GM23248 (cell line): ENCODE results near the gene DAB1.

Experiments
- EZH2 ChIP-seq: fragments of 200-600 bp; sonication (generic); IDR thresholded peaks from 2 replicates; pipeline ENCODE4 v1.6.1; 2018; ENCODE audit warnings: antibody characterized with exemption, mild to moderate bottlenecking; ENCODE audit not compliant: insufficient read depth, poor library complexity, severe bottlenecking
- EZH2phosphoT487 ChIP-seq: fragments of 200-600 bp; sonication (generic); IDR thresholded peaks from 2 replicates; pipeline ENCODE4 v1.6.1; 2018; ENCODE audit warnings: antibody characterized with exemption, moderate library complexity, mild to moderate bottlenecking, low read depth; ENCODE audit not compliant: insufficient read depth

DNA sequence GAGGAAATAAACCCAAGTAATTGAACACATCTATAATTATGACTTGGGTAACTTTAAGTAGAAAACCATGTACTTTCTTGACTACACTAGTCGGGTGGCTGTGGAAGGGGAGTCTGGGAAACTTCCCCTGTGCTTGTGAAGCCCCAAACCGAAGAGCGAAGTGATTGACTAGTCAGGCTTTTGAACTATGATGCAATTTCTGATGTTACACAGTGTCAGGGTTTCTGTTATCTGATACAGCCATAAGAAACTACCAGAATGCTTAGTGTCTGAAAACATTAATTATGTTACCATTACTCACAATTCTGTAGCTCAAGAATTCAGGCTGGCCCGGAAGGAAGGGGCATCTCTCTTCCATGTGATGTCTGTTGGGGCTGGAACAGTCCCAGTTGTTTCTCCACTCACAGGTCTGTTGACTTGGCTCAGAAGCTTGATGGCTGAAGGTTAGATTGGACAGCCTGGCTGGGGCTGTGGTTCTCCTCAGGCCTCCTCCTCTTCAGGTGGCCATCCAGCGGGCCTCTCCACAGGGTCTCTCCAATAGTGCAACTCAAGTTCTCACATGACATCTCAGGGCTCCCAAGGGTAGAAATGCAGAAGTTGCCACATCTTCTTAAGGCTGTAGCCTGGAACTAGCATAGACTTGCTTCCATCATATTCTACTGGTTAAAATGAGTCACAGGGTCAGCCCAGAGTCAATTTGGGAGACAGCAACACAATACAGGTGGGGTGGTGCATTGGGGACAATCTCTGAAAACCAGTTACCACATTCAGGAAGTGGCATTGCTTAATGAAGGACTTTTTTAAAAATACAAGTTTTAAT, 449.7 kb downstream of the DAB1 start:
- TF ChIP-seq EZH2phosphoT487 (no peak), EZH2 (no peak)
